GM12865 (cell line): ENCODE data around the gene MAP3K12.
"Not testable (repeated sequence)": the region's sequence is repeated elsewhere in the genome, so short reads cannot be mapped to it uniquely, and the experiment has no call there.

ENCODE experiments used
- DNase-seq: peaks from one replicate; pipeline ENCODE4 v3.0.0; 2010; ENCODE audit warnings: low read depth
- H3K4me3 ChIP-seq: 2 replicates; pipeline ENCODE4 v1.5.1; 2011; ENCODE audit warnings: mild to moderate bottlenecking, low read depth, low read length, control low read depth
- TF ChIP-seq, protein P1 (sequence below): IDR thresholded peaks from 2 replicates; pipeline ENCODE4 v1.5.1; 2011; ENCODE audit warnings: low read length, control low read depth, low read depth, inconsistent platforms; ENCODE audit not compliant: insufficient read depth; ENCODE audit errors: missing control alignments

MAP3K12 gene

GRCh38 chr12:53452159-53453077, 46.8 kb downstream of the MAP3K12 start:
- TF ChIP-seq, protein P1, sequence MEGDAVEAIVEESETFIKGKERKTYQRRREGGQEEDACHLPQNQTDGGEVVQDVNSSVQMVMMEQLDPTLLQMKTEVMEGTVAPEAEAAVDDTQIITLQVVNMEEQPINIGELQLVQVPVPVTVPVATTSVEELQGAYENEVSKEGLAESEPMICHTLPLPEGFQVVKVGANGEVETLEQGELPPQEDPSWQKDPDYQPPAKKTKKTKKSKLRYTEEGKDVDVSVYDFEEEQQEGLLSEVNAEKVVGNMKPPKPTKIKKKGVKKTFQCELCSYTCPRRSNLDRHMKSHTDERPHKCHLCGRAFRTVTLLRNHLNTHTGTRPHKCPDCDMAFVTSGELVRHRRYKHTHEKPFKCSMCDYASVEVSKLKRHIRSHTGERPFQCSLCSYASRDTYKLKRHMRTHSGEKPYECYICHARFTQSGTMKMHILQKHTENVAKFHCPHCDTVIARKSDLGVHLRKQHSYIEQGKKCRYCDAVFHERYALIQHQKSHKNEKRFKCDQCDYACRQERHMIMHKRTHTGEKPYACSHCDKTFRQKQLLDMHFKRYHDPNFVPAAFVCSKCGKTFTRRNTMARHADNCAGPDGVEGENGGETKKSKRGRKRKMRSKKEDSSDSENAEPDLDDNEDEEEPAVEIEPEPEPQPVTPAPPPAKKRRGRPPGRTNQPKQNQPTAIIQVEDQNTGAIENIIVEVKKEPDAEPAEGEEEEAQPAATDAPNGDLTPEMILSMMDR, result peak; percentile 46
- peak overlapping the region; percentile 99 for H3K4me3 ChIP-seq
- peak; percentile 91 for DNase-seq

GRCh38 chr12:53451661-53452158, 47.5 kb downstream of the MAP3K12 start, which contains the start of gene PCBP2:
Gene PCBP2 (plus strand): TSS chr12:53452102. CDS start chr12:53454801, 2,699 bp downstream.
- TF ChIP-seq, protein P1, result peak; percentile 93
- H3K4me3 ChIP-seq, result peak within 1 kb of the TSS; percentile 99
- peak; percentile 100 for DNase-seq

- no peak for DNase-seq
- no peak overlapping the region for H3K4me3 ChIP-seq
- TF ChIP-seq, protein P1, result no peak
Measured at GRCh38 chr12:53450936-53451335, 48.3 kb downstream of the MAP3K12 start.

- not testable (repeated sequence) for H3K4me3 ChIP-seq, DNase-seq
Measured at GRCh38 chr12:53444593-53445325, 54.5 kb downstream of the MAP3K12 start.

- no peak for DNase-seq
- TF ChIP-seq, protein P1, result no peak
- H3K4me3 ChIP-seq, result no peak overlapping the region
Measured at GRCh38 chr12:53443955-53444354, 55.3 kb downstream of the MAP3K12 start.

DNA sequence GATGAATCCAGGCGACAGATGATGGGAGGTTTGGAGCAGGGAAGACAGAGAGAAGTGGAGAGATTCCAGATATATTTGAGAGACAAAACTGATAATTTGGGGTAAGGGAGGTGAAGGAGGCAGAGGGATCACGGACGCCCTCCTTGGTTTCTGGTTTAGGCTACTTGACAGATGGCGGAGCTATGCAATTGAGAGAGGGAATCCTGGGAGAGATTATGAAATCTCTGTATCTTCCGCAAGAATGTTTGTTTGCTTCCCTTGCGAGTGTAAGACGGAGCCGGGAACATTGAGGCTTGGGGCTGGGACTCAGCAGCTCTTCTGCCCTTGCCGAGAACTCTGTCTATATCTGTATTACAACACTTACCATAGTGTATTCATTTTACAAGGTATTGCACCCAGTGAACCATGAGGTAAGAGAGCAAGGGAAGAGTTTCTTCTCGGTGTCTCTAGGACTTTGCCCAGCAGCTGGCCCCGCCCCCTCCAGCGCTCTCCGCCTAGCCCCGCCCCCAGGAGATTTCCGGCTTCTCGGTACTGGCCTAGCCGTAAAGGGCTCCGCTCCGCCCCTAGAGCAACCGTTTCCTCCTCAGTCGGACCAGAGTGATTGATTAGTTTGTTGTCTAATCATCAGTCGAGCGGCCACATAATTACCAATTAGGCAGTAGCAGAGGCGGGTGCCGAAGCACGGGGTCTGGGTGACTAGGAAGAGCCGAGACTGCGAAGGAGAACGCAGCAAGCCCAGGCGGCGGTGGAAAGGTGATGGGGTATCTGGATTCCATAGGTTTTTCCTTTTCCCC, 58.0 kb downstream of the MAP3K12 start, which contains the start of gene PRR13:
Gene PRR13 (plus strand): TSS at position 695 of the 794 bp plus-strand sequence. CDS start 981 bp downstream, outside the sequence.
- DNase-seq, result peak; percentile 100
- TF ChIP-seq, protein P1, result no peak
- H3K4me3 ChIP-seq, result peak within 1 kb of the TSS; percentile 93

GRCh38 chr12:53439582-53439981, 59.7 kb downstream of the MAP3K12 start:
- DNase-seq, H3K4me3 ChIP-seq: not testable (repeated sequence)

DNA sequence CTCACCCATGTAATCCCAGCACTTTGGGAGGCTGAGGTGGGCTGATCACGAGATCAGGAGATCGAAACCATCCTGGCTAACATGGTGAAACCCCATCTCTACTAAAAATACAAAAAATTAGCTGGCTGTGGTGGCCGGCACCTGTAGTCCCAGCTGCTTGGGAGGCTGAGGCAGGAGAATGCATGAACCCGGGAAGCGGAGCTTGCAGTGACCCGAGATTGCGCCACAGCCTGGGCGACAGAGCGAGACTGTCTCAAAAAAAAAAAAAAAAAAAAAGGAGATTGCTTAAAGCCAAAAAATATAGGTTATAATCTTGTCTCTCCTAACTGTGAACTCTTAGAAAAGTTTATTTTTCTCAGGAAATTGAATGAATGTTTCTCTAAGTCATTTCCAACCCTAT, 63.9 kb downstream of the MAP3K12 start:
- not testable (repeated sequence) for DNase-seq, H3K4me3 ChIP-seq
